KMS-11 (cell line): ENCODE measurements around the gene KIF26A.

Experiments used
- H2AFZ ChIP-seq: fragments of 200-600 bp; sonication (generic); 2 replicates; pipeline ENCODE4 v1.6.1; 2016; ENCODE audit warnings: antibody characterized with exemption, mixed run types, low read depth
- H3K27ac ChIP-seq: fragments of 200-600 bp; sonication (generic); 2 replicates; pipeline ENCODE4 v1.6.1; 2016; ENCODE audit warnings: mild to moderate bottlenecking, mixed run types
- H3K27me3 ChIP-seq: fragments of 200-600 bp; sonication (generic); 2 replicates; pipeline ENCODE4 v1.6.1; 2017; ENCODE audit warnings: mild to moderate bottlenecking, low read depth, mixed run types, moderate library complexity; ENCODE audit not compliant: insufficient read depth
- H3K36me3 ChIP-seq: fragments of 200-600 bp; sonication (generic); 2 replicates; pipeline ENCODE4 v1.6.1; 2017; ENCODE audit warnings: mild to moderate bottlenecking, mixed run types; ENCODE audit not compliant: insufficient read depth
- H3K4me1 ChIP-seq: fragments of 200-600 bp; sonication (generic); 2 replicates; pipeline ENCODE4 v1.6.1; 2016; ENCODE audit warnings: mild to moderate bottlenecking, low read depth, mixed run types; ENCODE audit not compliant: poor library complexity, severe bottlenecking
- H3K4me2 ChIP-seq: fragments of 200-600 bp; sonication (generic); 2 replicates; pipeline ENCODE4 v1.7.0; 2016; ENCODE audit warnings: mild to moderate bottlenecking, mixed run types
- H3K4me3 ChIP-seq: fragments of 200-600 bp; sonication (generic); IDR thresholded peaks from 2 replicates; pipeline ENCODE4 v1.6.1; 2017; ENCODE audit warnings: low read depth, low read length, mixed read lengths; ENCODE audit not compliant: insufficient read depth
- H3K79me2 ChIP-seq: fragments of 200-600 bp; sonication (generic); 2 replicates; pipeline ENCODE4 v1.6.1; 2016; ENCODE audit warnings: low read depth, mixed run types; ENCODE audit not compliant: insufficient read depth
- H3K9ac ChIP-seq: fragments of 200-600 bp; sonication (generic); 2 replicates; pipeline ENCODE4 v1.6.1; 2016; ENCODE audit warnings: mild to moderate bottlenecking, mixed run types
- H4K20me1 ChIP-seq: fragments of 200-600 bp; sonication (generic); 2 replicates; pipeline ENCODE4 v1.6.1; 2016; ENCODE audit warnings: mild to moderate bottlenecking, mixed run types; ENCODE audit not compliant: insufficient read depth
- TF ChIP-seq, protein P1 (sequence below): fragments of 200-600 bp; sonication (generic); conservative IDR thresholded peaks from 2 replicates; pipeline ENCODE4 v1.6.1; 2017; ENCODE audit warnings: low read depth, mild to moderate bottlenecking, antibody characterized with exemption, low read length, moderate library complexity, mixed read lengths

The KIF26A gene

DNA sequence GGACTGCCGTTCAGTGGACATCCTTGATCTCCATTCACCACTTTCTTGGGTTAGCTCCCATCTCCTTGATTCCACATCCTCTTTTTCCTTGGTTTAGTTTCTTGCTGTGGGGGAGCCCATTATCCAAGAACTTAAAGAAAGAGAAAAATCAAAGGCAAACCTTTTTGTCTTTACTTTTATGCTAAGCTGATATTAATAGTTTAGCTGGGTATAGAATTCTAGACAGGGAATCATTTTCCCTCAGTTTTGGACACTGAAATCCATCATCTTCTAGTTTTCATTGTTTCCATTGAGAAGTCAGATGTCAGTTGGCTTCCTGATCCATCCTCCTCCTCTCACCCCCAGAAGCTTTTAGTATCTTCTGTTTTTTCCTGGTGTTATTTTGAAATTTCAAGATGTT is 8.8 kb upstream of the KIF26A start:
- TF ChIP-seq, protein P1, sequence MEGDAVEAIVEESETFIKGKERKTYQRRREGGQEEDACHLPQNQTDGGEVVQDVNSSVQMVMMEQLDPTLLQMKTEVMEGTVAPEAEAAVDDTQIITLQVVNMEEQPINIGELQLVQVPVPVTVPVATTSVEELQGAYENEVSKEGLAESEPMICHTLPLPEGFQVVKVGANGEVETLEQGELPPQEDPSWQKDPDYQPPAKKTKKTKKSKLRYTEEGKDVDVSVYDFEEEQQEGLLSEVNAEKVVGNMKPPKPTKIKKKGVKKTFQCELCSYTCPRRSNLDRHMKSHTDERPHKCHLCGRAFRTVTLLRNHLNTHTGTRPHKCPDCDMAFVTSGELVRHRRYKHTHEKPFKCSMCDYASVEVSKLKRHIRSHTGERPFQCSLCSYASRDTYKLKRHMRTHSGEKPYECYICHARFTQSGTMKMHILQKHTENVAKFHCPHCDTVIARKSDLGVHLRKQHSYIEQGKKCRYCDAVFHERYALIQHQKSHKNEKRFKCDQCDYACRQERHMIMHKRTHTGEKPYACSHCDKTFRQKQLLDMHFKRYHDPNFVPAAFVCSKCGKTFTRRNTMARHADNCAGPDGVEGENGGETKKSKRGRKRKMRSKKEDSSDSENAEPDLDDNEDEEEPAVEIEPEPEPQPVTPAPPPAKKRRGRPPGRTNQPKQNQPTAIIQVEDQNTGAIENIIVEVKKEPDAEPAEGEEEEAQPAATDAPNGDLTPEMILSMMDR: no peak
- Histone ChIP-seq H3K27ac (no peak overlapping the region), H2AFZ (no peak overlapping the region), H3K4me1 (no peaks in the 10 kb centered on the region), H3K36me3 (no peaks in the 10 kb centered on the region), H3K4me3 (no peak overlapping the region), H3K4me2 (no peak overlapping the region), H3K27me3 (peaks cover 5% of the 10 kb centered on the region; the same call in 1 of the 2 replicates), H3K9ac (no peak overlapping the region), H3K79me2 (no peaks in the 10 kb centered on the region), H4K20me1 (no peaks in the 10 kb centered on the region)

DNA sequence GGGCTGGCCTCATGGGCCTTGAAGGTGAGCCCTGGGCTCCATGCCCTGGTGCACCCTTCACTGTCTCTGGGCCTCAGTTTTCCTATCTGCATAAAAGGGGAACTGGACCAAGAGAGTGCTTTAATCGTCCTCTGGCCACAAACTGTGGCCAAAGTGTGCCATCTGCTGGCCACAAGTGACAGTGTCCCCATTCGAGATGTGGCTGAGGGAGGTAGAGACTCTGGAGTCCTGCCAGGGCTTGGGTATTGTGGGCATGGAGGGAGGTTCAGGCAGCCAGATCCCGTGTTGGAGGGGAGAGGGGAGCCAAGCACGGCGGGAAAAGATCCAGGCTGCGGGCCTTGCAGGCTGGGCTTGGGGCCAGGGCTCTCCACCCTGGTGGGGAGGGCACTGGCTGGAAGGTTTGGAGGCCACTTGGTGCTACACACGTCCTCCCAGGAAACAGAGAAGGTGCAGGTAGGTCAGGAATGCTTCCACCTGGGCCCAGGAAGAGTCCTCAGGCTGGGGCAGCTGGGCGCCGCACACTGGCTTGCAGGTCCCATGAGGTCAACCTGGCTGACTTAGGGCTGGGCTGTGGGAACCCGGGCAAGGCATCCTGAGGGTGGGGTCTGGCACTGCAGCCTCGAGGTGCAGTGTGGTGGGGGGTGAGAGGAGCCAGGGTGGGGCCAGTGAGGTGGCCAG is 7.3 kb upstream of the KIF26A start:
- Histone ChIP-seq H3K36me3 (no peaks in the 10 kb centered on the region), H3K27ac (no peak overlapping the region), H3K4me3 (no peak overlapping the region), H2AFZ (no peak overlapping the region), H3K27me3 (peaks cover 9% of the 10 kb centered on the region; the same call in 1 of the 2 replicates), H3K79me2 (no peaks in the 10 kb centered on the region), H4K20me1 (no peaks in the 10 kb centered on the region), H3K9ac (no peak overlapping the region), H3K4me1 (no peaks in the 10 kb centered on the region), H3K4me2 (no peak overlapping the region)
- TF ChIP-seq, protein P1: peak; percentile 47

DNA sequence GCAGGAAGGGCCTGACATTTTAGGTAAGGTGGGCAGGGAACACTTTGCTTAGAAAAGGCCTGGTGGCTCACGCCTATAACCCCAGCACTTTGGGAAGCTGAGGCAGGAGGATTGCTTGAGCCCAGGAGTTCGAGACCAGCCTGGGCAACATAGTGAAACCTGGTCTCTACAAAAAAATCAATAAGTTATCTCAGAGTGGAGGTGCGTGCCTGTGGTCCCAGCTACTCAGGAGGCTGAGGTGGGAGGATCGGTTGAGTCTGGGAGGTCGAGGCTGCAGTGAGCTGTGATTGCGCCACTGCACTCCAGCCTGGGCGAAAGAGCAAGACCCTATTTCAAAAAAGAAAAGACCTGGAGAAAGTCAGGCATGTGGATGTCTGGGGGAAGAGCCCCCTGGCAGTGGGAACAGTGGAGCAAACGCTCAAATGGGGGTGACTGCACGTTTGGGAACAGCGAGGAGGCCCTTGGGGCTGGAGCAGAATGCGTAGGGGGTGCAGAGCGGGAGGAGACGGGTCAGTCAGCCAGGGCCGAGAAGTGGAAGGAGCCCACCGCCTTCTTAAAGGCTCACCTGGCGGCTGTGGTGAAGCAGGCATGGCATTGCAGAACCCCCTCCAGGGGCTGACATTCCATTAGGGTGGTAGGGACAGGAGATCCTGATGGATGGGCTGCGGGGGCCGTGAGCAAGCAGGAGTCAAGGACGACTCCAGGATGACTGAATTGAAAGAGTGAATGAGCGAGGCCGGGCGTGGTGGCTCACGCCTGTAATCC is 6.2 kb upstream of the KIF26A start:
- Histone ChIP-seq H4K20me1 (no peaks in the 10 kb centered on the region), H3K4me1 (no peaks in the 10 kb centered on the region), H3K79me2 (no peaks in the 10 kb centered on the region), H2AFZ (no peak overlapping the region), H3K36me3 (no peaks in the 10 kb centered on the region), H3K27me3 (peaks cover 9% of the 10 kb centered on the region; the same call in 1 of the 2 replicates), H3K4me3 (no peak overlapping the region), H3K27ac (no peak overlapping the region), H3K9ac (no peak overlapping the region), H3K4me2 (no peak overlapping the region)
- TF ChIP-seq, protein P1: no peak

DNA sequence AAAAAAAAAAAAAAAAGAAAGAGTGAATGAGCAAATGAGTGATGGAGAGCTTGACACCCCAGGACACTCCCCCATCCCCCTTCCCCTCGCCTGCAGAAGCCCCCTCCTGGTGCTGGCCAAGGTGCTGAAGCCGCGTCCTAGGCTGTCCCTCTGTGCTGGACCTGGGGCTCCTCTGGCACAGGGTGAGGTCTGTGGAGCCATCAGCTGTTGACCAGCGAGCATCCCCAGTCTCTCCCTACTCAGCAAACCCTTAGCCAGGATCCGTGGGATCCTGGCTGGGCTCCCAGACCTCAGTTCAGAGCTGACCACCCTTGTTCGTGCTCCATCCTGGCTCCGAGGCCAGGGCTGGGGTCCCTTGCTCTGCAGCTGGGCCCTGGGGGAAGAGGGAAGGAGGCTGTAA is 5.4 kb upstream of the KIF26A start:
- TF ChIP-seq, protein P1: no peak

More for the DNA sequence above, 5.4 kb upstream of the KIF26A start:
- Histone ChIP-seq H3K27ac (no peak overlapping the region), H3K27me3 (peaks cover 9% of the 10 kb centered on the region; the same call in 1 of the 2 replicates), H3K9ac (no peak overlapping the region), H3K36me3 (no peaks in the 10 kb centered on the region), H3K4me2 (no peak overlapping the region), H3K79me2 (no peaks in the 10 kb centered on the region), H3K4me1 (no peaks in the 10 kb centered on the region), H4K20me1 (no peaks in the 10 kb centered on the region), H3K4me3 (no peak overlapping the region), H2AFZ (no peak overlapping the region)
